HG03575 (cell line): Measurements from ENCODE around the gene RIC3.

Source experiments
- ATAC-seq: cut with Tn5 transposase; IDR thresholded peaks from one replicate; pipeline ENCODE4 v1.9.1; 2021; ENCODE audit not compliant: unreplicated experiment, insufficient number of reproducible peaks, low FRiP score; ENCODE audit errors: extremely low read depth

The RIC3 gene

DNA sequence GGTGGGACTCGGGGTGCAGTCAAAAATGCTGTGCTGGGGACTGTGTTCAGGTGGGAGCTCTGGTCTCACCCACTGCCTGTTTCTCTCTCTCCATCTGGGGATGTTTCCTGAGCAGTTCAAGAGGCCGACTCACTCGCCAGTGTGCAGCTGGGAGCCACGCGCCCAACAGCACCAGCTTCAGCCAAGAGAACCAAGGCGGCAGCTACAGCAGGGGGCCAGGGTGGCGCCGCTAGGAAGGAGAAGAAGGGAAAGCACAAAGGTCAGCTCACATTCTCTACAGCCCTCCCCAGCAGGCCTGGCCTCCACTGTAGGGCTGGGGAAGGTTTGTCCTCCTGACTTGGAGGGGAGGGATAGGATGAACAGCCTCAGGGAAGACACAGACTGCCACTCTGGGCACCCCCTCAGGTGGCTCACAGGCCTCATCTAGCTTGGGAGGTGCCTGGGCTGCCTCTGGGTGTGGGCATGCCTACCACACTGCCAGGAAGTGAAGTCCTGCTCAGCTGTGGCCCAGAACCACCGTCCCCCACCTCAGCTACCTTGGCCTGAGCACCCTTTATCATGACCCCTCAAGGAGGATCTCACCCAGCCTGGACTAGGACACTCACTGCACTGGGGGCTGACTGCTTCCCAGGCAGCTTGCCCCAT is 74.8 kb downstream of the RIC3 start:
- ATAC-seq = no peak

DNA sequence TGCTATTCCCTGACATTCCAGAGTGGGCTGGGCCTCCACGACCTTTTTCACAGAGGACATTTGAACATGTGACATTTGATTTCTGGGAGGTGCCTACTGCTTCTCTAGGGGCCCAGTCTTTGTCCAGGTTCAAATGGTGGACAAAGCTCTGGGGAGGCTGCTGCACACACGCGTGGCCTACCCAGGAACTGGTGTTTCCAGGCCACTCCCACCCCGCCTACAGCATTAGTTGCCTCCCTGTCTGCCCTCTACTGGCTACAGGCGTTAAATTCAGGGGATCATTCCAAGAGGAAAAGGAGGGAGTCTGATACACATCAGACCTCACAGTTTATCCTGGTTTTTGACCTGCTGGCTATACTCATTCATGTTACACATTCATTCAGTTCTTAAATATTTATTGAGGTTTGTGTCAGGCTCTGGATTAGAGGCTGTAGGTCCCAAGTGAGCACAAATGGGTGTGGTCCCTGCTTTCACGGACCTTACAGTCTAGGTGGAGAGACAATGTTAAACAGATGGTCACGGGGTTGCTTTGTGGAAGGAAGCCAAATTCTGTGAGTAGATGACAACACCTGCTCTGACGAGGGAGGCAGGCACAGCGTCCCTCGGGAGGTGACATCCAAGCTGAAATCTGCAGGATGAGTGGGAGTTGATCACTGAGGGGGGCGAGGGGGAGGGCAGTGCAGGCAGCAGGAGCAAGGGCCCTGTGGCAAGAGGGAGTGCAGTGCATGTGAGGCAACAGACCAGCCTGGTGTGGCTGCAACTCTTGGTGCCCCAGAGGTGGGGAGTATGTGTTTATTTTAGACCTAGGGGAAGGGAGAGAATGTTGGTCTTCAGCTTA is 76.0 kb downstream of the RIC3 start:
- no peak for ATAC-seq

DNA sequence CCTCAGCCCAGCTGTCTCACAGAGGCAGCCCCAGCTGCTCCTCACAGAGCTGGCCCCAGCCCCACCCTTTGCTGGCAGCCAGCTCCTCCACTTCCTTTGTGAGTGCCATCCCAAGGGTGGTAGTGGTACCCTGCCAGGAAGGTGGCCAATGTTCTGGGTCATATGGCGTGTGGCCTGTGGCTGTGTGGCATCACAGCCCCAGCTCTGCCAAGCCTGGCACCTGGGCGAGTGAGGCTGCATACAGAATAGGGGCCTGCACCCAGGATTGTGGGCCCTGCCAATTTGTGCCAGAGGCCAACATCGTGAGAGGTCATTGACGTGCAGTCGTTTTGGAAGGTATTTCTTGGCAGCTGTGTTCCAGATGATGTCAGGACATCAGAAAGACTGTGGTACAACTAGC is 77.1 kb downstream of the RIC3 start:
- ATAC-seq = no peak

DNA sequence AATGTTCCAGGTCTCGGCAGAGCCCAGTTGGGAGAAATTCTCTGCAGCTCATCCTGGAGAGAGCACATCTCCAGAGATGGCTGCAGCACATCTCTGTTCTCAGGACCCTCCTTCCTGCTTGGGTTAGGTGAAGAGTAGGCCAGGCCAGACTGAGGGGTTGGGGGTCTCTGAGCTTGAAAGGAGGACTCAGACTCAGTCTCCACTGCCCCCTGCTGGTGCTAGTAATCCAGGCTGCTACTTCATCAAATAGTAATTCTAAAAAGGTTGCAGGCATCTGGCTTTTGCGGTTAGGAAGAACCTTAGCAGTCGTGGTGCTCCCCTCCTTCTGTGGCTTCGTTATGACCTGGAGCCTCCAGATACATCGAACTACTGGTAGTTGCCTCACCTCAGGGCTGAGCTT is 78.1 kb downstream of the RIC3 start:
- no peak for ATAC-seq

DNA sequence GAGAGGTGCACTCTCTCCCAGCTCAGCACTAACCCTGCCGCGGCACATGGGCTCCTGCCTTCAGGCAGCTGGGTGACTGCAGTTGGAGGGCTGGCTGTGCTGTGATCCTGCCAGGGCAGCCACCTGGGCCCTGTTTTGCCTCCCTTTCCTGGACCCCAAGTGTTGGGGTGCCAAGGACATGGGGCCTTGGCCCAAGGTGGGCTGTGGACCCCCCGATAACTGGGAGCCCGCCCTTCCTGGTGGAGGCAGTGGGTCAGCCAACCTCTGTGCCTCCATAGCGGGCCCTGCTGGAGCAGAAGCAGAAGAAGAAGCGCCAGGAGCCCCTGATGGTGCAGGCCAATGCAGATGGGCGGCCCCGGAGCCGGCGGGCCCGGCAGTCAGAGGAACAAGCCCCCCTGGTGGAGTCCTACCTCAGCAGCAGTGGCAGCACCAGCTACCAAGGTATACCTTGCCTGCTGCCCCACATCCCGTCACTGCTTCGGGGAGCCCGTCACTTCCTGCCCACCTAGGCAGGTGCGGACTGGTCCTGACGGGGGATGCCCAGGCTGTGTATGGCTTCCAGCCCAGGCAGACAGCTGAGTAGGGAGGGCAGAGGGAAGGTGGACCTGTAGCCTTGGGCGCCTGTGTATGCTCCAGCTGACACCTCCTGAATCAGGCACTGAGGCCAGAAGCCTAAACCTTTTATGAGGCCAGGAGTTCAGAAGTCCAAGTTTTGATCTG is 78.9 kb downstream of the RIC3 start:
- no peak for ATAC-seq

DNA sequence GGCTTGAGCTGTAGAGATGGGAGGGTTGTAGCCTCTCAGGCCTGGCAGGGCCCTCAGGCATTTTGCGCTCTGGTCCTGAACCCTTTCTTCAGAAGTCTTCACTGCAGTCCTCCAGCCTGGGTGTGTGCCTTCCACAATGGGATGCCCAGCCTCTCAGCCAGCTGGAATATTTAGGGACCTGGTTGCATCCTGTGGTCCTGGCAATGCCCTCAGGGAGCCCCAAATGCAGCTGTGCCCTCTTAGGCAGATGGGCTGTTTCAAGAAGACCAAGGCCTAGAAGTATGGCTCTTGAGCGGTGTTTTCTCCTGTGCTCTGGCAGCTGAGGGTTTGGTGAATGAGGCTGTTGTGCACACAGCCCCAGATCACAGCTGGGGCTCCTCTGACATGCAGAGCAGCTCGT is 81.1 kb downstream of the RIC3 start:
- ATAC-seq = no peak

DNA sequence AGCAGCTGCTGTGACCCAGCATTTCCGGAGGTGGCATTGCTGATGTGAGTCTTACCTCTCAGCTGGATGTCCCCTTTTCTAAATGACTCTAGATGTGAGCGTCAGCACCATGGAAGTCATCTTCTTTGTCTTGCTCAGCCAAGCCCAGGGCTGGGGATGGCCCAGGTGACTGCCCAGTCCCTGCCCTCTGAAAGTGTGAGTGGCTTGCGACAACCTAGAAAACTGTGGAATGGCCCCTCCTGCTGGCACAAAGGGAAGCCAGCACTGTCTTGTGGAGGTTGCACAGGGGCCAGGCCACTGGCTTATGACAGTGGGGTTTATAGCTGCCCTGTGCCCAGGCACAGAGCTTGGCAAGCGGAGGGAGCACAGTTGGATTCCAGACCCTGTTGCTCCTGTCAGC is 81.6 kb downstream of the RIC3 start:
- ATAC-seq = no peak

DNA sequence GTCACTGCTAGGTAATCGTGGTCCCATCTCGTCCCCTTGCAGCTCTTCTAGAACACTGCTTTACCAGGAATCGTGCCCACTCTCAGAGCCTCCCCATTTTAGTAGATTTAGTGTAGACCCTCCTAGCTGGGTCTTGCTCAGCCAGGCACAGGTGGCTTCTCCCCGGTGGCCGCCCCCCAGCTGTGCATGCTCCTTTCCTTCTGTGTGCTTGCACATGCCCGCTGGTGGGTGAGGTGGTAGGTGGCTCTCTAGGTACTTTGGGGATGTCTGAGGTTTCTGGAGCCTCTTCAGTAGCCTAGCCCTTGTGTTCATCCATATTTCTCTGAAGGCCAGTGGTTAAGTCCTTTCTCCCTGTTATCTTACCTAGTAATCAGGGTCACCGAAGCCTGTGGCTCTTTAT is 82.3 kb downstream of the RIC3 start:
- ATAC-seq = no peak

DNA sequence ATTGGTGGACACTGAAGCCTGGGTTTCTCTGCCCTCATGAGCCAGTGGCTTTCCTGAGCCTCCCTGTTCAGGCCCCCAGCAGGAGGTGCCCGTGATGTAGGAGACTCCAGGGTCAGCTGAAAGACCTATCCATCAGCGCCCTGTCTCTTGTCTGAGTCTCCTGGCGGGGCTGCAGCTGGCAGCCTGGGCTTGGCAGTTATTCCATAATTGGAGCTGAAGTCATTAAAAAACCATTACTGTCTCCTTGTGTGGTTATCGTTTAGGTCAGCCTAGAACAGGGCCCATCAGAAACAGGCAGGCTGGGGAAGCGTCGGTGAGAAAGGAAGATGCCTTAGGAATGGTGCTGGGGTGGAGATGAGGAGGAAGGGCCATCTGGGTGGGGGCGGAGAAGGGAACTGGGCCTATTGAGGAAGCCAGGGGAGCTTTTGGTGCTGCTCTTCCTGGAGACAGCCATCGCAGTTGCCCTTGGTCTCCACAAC is 82.8 kb downstream of the RIC3 start:
- no peak for ATAC-seq

DNA sequence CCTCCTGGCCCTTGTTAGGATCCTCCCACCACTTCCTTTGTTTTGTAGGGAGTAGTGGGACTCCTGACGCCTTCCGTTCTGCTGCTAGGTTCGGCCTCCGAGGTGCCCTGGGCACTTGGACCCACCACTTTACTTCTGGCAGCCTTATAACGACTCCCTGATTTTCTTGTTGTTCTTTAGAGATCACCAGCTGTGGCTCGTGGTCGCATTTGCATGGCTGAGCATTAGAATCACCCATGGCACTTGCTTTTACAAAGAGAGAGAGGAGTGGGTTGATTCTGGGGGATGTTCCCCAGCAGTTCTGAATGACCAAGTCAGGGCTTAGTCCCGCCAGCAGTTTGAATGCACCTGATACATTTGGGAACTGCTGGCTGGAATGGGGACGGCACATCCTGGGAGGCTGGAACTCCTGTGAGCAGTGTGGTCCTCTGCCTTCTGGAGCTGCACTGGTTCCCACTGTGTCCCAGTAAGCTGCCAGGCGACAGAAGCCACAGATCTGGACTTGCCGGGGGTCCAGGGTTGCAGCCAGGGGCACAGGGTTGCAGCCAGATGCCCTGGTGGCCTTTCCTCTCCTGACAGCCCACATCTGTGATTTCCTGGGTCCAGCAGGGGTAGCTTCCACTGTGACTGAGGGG is 83.7 kb downstream of the RIC3 start:
- no peak for ATAC-seq

DNA sequence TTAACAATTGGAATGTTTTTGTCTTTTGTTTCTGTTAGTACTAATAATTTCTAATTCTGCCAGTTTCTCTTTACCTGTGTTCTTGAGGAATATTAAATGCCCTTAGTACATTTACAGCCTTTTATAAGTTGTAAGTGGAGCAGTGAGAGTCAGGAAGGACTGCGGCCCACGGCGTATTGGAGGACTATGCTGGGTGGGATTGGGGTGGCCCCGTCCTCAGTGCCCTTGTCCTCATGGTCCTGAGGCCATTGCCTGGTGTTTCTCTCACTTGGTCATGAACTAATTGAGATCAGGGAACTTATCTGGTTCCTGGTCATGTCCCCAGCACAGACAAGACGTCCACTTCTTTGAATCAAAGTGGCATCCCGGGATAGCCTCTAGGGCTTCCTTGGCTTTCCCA is 84.5 kb downstream of the RIC3 start:
- no peak for ATAC-seq

DNA sequence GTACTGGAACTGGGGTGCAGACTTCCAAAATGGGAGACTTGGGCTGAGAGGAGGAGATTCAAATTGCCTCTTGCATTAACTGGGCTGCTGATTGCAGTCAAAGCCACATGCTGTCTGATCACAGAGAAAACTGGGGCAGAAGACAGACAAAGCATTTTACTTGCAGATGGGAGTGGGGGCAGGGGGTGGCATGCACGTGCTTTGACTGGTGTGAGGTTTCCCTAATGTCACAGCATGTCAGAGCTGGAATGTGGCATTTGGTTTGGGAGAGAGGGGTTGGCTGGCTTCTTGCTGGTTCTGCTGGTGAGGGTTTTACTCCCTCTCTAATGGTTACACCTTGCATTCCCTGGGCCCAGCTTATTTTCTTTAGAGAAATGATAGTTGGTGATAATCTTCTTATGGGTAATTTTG is 84.9 kb downstream of the RIC3 start:
- no peak for ATAC-seq

DNA sequence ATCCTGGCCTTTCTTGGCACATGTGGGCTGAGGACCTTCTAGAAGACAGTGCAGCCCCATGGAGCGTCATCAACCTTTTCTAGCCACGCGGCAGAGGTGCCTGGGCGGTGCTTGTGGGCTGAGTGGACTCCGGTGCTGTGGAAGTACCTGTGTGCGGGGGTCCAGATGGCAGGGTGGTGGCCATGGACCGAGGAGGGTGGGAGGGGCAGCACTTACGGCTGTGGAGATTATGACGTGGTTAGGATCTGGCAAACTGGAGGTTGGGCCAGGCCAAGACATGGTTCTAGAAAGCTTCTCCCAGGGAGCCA is 85.8 kb downstream of the RIC3 start:
- ATAC-seq = no peak

DNA sequence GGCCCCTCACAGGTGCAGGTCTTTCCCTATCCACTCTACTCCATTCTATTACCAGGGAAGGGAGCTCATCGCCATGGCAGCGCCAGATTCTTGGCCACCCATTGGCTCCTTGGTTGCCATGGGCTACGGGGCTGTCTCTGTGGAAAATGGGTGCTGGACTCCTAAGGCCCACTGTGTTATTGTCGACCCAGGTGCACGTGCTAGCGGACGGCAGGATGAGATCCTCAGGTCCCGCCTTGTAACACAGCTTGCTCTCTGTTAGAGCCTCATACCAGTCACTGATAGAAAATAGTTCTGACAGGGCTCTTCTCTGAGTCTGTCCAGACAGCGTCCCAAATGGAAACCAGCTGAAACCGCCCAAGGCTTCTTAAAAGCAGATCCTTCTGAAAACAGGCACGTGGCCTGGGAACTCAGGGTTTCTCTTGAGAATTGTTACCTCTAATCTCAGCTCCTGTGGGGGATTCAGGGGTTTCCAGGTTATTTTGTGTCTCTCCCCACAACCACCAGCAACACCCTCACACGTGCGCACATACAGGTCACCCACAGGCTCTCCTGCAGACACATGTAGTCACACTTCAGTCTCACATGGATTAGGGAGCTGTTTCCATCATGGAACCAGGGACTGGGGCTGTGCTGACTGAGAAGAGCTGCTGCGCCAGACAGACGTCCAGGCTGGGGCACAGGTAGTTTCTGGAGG is 86.3 kb downstream of the RIC3 start:
- no peak for ATAC-seq

DNA sequence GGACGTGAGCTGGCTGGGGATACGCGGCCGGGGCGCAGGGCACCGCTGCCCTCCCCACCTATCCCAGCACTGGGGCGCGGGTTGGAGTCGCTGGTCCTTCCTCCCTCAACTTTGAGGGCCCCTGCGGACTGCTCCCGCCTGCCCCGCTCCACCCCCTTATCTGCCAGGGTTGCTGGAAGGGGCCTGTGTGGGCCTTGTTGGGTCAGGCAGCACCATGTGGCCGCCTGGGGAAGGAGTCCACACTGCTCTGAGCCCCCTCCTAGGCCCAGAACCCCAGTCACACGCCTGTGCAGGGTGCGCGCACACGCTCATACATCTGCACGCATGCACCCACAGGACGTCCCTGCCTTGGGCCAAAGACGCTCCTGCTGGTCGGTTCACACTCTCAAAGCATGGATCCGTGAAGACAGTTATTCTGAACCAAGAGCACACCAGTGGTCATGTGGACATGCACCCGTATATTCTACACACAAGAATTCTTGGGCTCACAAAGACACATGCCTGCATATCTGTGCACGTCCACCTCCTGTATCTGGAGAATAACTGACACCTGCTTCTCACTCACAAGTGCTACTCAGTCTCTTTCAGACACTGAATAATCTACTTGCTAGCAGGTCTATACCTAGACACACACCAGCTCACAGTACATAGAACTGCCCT is 87.1 kb downstream of the RIC3 start:
- no peak for ATAC-seq

DNA sequence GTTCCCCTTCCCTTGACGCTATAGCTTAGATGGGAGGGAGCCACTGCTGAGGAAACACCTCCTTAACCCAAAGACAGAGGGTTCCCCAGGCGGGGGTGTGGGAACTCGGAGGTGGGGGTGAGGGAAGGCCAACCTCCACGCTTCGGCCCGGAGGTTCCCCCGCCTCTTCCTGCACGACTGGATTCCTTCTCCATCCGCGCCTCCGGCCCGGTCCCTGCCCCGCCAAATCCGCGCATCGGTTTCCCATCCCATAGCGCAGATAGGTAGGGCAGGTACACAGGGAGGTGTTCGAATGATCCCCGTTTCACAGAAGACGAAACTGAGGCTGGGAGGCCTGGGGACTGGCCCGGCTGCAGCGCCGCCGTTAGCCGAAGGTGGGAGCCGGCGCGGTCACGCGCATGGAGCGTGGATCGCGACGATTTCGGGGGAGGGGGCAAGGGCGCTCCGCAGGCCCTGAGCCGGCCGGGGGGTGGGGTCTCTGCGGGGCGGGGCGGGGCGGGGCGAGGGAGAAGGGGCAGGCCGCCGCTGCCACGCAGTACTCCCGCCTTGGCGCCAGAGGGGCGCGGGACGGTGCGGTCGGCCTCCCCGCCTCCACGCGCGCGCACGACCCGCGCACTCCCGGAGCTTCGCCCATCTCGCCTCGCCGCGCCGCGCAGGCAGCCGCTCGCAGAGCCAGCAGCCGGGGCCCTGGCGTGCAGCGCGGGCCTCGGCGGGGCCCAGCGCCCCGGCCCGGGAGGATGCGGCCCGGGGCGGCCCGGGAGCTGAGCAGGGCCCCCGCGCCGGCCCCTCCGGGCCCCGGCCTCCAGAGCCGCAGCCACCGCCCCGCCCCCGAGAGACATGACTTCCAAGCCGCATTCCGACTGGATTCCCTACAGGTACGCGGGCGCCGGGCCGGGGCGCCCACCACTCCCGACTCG is 87.9 kb downstream of the RIC3 start, which contains the start of gene TUB:
TSS of gene TUB (plus strand) at position 538 of the 917 bp plus-strand sequence. CDS start at position 838, 300 bp downstream.
- no peak for ATAC-seq

DNA sequence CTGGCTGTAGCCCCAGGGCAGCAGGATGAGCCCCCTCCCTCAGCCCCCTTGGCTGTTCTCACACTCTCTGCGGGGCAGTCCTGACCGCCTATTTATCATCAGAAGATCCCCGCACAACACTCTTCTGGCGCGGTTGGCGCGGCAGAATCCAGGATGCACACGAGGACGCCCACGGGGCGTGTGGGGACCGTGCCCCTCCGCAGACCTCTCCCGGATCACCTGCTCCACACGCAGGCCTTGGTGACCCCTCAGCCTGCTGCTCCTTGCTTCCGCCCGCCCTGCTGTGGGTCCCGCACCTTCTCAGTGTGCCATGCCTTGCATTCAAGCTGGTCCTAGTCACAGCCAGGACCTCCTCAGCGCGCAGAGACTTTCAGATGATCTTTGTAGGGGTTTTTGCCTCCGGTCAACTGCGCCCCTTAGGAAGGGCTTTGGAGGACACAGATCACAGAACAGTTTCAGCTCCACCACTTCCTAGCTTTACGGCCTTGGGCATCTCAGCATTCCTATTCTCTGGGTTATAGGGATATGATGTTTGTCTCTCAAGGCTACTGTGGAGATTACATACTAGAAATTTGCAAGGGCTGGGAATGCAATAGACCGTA is 88.7 kb downstream of the RIC3 start:
- ATAC-seq = no peak
